Neutrophil (primary cell): ENCODE measurements around the gene AQP5.

Source experiments
- H3K27ac ChIP-seq: fragments of 200-600 bp; sonication (generic); 2 replicates; pipeline ENCODE4 v1.5.1; 2016; ENCODE audit warnings: mild to moderate bottlenecking, moderate library complexity
- H3K27me3 ChIP-seq: fragments of 200-600 bp; sonication (generic); 2 replicates; pipeline ENCODE4 v1.6.0; 2016; ENCODE audit warnings: mild to moderate bottlenecking
- H3K36me3 ChIP-seq: fragments of 200-600 bp; sonication (generic); 2 replicates; pipeline ENCODE4 v1.5.1; 2017
- H3K4me1 ChIP-seq, 2 experiments: fragments of 200-600 bp in 1 of 2; sonication (generic) in 1 of 2; 1 replicate in 1 of 2; 2 replicates in 1 of 2; pipeline versions ENCODE4 v1.5.1 to v1.6.1; 2013 to 2016; ENCODE audit warnings: low read depth in 1 of 2, low read length in 1 of 2, mild to moderate bottlenecking in 1 of 2, moderate library complexity in 1 of 2; ENCODE audit not compliant: control insufficient read depth in 1 of 2, insufficient read depth in 1 of 2
- H3K4me3 ChIP-seq, 2 experiments: fragments of 200-600 bp in 1 of 2; sonication (generic) in 1 of 2; 1 replicate in 1 of 2; 2 replicates in 1 of 2; pipeline ENCODE4 v1.5.1; 2013 to 2016; ENCODE audit warnings: low read depth in 1 of 2, low read length in 1 of 2, mild to moderate bottlenecking in 1 of 2, moderate library complexity in 1 of 2
- H3K9me3 ChIP-seq: fragments of 200-600 bp; sonication (generic); 2 replicates; pipeline ENCODE4 v1.5.1; 2016
- TF ChIP-seq, protein P1 (sequence below): fragments of 200-600 bp; sonication (generic); IDR thresholded peaks from 2 replicates; pipeline ENCODE4 v1.5.1; 2016; ENCODE audit warnings: antibody characterized with exemption

Gene AQP5

DNA sequence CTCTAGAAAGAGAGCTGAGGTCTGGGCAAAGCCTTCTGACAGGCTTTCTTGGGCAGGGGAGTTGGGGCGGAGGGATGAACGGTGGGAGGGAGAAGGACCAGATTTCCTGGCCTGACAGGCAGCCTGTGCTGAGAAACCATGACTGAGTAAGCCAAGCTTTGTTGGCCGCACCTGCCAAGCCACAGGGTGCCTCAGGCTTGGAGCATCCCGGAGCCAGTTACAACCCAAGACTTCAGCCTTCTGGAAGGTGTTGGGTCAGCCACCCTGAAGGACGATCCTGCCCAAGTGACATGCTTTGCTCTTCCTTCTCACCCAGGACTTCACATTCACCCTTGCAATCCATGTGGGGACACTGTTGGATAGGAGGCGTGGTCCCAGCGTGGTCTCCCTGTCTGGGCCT lies 32.1 kb upstream of the AQP5 start:
- Histone ChIP-seq H3K36me3 (no peaks in the 10 kb centered on the region), H3K27me3 (peaks cover 41% of the 10 kb centered on the region), H3K9me3 (no peaks in the 10 kb centered on the region), H3K4me3 (no peak overlapping the region), H3K27ac (no peak overlapping the region), H3K4me1 (no peaks in the 10 kb centered on the region)
- TF ChIP-seq, protein P1, sequence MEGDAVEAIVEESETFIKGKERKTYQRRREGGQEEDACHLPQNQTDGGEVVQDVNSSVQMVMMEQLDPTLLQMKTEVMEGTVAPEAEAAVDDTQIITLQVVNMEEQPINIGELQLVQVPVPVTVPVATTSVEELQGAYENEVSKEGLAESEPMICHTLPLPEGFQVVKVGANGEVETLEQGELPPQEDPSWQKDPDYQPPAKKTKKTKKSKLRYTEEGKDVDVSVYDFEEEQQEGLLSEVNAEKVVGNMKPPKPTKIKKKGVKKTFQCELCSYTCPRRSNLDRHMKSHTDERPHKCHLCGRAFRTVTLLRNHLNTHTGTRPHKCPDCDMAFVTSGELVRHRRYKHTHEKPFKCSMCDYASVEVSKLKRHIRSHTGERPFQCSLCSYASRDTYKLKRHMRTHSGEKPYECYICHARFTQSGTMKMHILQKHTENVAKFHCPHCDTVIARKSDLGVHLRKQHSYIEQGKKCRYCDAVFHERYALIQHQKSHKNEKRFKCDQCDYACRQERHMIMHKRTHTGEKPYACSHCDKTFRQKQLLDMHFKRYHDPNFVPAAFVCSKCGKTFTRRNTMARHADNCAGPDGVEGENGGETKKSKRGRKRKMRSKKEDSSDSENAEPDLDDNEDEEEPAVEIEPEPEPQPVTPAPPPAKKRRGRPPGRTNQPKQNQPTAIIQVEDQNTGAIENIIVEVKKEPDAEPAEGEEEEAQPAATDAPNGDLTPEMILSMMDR, result no peak

DNA sequence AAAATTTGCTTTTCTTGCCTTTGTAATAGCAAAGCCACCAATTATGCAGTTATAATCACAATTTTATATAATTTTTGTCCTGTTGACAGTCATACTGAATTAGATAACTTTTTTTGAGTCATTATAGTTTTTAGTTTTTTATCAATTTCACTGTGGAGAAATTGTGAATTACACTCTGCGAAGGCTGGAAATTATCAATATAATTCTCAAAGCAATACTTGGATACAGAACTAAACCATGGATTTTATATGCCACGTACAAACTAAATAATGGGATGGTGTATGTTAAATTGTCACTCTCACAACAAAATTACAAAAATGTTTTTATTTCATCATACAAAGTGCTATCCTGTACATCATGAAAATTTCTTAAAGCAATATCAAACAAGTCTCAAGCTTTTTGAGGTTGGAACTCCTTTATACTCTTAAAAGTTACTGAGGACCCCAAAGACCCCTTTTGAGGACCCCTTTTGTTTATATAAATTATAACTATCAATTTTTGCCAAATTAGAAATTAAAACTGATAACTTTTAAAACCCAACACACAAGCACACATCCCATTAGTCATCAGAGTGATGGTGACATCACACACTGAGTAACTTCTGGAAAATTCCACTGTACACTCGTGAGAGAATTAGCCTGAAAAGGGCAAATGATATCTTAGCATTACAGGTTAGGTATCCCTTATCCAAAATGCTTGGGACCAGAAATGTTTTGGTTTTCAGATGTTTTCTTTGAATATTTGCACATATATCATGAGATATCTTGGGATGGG lies 31.0 kb upstream of the AQP5 start:
- H3K9me3 ChIP-seq, result no peaks in the 10 kb centered on the region
- H3K27ac ChIP-seq, result no peak overlapping the region
- H3K36me3 ChIP-seq, result no peaks in the 10 kb centered on the region
- TF ChIP-seq, protein P1, result no peak
- peaks cover 45% of the 10 kb centered on the region for H3K27me3 ChIP-seq
- H3K4me1 ChIP-seq, result no peaks in the 10 kb centered on the region
- H3K4me3 ChIP-seq, result no peak overlapping the region

DNA sequence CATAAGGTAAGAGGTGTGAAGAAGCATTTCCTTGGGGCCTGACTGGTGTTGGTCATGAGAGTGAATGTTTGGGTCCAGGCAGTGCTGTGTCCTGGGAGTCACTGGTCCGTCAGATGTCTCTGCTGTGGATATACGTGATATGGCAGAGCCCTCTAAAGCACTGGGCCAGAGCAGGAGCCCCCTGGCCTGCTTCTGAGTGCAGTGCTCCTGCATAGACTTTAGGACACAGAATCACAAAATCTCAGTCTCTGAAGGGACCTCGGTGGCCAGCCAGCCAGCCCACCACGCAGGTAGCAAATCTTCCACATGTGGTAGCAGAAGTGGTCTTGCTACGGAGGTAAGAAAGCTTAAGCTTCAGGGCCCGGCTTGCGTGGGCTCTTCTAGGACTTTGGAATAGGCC lies 29.6 kb upstream of the AQP5 start:
- no peak overlapping the region for H3K27ac ChIP-seq
- TF ChIP-seq, protein P1, result no peak
- H3K4me3 ChIP-seq, result no peak overlapping the region
- no peaks in the 10 kb centered on the region for H3K9me3 ChIP-seq
- no peaks in the 10 kb centered on the region for H3K4me1 ChIP-seq
- H3K36me3 ChIP-seq, result no peaks in the 10 kb centered on the region
- H3K27me3 ChIP-seq, result peaks cover 45% of the 10 kb centered on the region

DNA sequence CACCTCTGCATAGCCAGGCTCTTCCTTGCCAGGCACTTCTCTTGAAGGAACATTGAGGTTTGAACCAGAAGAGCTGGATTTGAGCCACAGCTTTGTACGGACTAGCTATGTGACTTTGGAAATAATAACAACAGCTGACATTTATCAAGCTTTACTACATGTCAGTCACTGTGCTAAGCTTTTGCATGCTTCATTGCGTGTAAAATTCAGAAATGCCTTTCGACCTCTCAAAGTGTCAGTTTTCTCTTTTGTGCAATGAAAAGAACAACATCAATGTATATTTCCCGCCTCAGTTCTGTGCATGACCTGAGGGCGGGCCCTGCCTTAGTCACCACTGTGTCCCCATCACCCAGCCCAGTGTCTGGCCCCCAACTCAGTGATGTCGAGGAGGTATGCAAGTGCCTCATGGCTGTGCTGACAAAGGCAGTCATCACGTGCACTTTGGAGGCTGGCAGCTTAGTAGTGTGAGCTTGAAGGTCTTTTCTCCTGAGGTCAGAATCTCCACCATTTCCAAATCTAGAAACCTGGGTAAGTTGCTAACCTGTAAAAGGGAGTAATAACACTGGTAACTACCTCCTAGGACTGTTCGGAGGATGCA lies 29.0 kb upstream of the AQP5 start:
- TF ChIP-seq, protein P1, result no peak
- H3K27ac ChIP-seq, result no peak overlapping the region
- no peaks in the 10 kb centered on the region for H3K9me3 ChIP-seq

DNA sequence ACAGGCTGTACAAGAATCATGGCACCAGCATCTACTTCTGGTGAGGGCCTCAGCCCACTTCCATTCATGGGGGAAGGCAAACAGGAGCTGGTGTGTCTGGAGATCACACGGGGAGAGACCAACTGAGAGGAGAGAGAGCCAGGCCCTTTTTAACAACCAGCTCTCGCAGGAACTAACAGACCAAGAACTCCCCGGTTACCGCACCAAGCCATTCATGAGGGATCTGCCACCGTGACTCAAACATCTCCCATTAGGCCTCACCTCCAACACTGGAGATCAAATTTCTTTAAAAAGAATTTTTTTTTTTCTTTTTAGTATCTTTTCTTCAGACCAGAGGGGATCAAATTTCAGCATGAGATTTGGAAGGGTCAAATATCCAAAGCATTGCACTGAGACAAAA lies 27.9 kb upstream of the AQP5 start:
- TF ChIP-seq, protein P1, result no peak
- H3K27me3 ChIP-seq, result peaks cover 37% of the 10 kb centered on the region
- H3K36me3 ChIP-seq, result no peaks in the 10 kb centered on the region
- no peaks in the 10 kb centered on the region for H3K9me3 ChIP-seq
- no peak overlapping the region for H3K27ac ChIP-seq
- no peaks in the 10 kb centered on the region for H3K4me1 ChIP-seq
- H3K4me3 ChIP-seq, result no peak overlapping the region

More for the DNA sequence above, 29.0 kb upstream of the AQP5 start:
- no peaks in the 10 kb centered on the region for H3K4me1 ChIP-seq
- no peak overlapping the region for H3K4me3 ChIP-seq
- no peaks in the 10 kb centered on the region for H3K36me3 ChIP-seq
- H3K27me3 ChIP-seq, result peaks cover 44% of the 10 kb centered on the region
